Vagina (tissue), 2 donors: ENCODE results near the gene JPH4. TPM values are rescaled to one million over a fixed set of nuclear protein-coding genes. Genes with fewer than 3 reads are reported as not detected.

Source experiments
- DNase-seq, 2 donors: peaks; one replicate each; pipeline ENCODE4 v3.0.0-alpha.2; 2017; ENCODE audit errors: extremely low spot score in 2 of 2
- H3K27ac ChIP-seq: fragments of 200-600 bp; sonication (generic); one replicate; pipeline ENCODE4 v1.5.1; 2019
- H3K27me3 ChIP-seq: fragments of 200-600 bp; sonication (generic); one replicate; pipeline ENCODE4 v1.5.1; 2019
- H3K36me3 ChIP-seq, 2 donors: fragments of 200-600 bp; sonication (generic); one replicate each; pipeline ENCODE4 v1.5.1; 2017 to 2019
- H3K4me1 ChIP-seq: fragments of 200-600 bp; sonication (generic); one replicate; pipeline ENCODE4 v1.5.1; 2019
- H3K4me3 ChIP-seq, 2 donors: fragments of 200-600 bp; sonication (generic); 1 replicate in 1 of 2; 2 replicates in 1 of 2; pipeline ENCODE4 v1.5.1; 2016 to 2019
- H3K9me3 ChIP-seq: fragments of 200-600 bp; sonication (generic); one replicate; pipeline ENCODE4 v1.5.1; 2019
- POLR2A ChIP-seq, 2 donors: fragments of 450-650 bp; IDR thresholded peaks; one replicate each; pipeline ENCODE4 v1.6.1; 2017; ENCODE audit warnings: antibody characterized with exemption in 2 of 2, mild to moderate bottlenecking in 2 of 2, moderate library complexity in 2 of 2
- POLR2AphosphoS5 ChIP-seq, 2 donors: sonication (generic); formaldehyde crosslinking; IDR thresholded peaks; one replicate each; pipeline ENCODE4 v1.9.0; 2017; ENCODE audit warnings: antibody characterized with exemption in 2 of 2, mild to moderate bottlenecking in 2 of 2, low read depth in 1 of 2; ENCODE audit not compliant: insufficient read depth in 1 of 2
- intact Hi-C: fragments of 100-400 bp; cut with DNase I; formaldehyde crosslinking; loops from one replicate; pipeline ENCODE4 v1.15.1; 2023
- total RNA-seq: library from RNA; depleted of rRNA; stranded (reverse); fragments of >200 nt; gene quantifications from one replicate; pipeline ENCODE4 v1.2.3, GENCODE V29; 2016
- TF ChIP-seq, protein P1 (sequence below), 3 experiments: fragments of 450-650 bp in 2 of 3; fragments of 200-600 bp in 1 of 3; sonication (generic) in 1 of 3; IDR thresholded peaks; one replicate each; pipeline ENCODE4 v1.5.1; 2017 to 2019; ENCODE audit warnings: antibody characterized with exemption in 3 of 3, mild to moderate bottlenecking in 2 of 3, moderate library complexity in 2 of 3

The JPH4 gene
- 10.6 TPM for total RNA-seq

DNA sequence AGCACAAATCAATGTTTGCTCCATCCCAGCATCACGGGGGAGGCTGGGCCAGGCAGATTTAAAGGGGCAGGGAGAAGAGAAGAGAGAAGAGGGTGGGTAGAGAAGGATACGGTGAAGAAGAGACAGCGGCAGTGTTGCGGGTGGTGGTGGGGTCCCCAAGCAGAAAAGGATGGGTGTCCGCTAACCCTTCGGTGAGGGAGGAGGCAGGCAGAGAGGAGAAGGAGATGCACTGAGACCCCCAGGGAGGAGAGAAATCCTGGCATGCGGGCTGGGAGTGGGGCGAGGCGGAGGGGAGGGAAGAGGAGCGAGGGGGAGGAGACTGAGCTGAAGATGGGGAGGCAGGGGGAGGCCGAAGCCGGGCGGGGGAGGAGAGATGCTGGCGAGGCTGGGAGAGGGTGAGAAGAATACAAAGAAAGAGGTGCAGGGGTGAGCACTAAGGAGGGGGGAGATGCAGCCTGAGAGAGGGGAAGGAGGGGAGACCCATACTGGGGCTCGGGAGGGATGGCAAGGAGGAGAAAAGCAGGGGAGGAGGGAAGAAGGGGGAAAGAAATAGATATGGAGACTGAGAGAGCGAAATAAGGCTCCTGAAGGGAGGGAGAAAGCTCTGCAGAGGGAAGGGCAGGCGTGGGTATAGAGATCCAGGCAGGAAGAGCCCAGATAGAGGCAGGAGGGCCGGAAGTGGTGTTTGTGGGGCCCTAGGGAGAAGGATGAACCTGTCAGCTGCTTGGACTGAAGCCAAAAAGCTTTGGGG is at the start of gene JPH4:
Gene JPH4 (minus strand): TSS at position 231 of the 751 bp plus-strand sequence. CDS start 1,337 bp downstream, outside the sequence.
- H3K4me3 ChIP-seq: peak within 1 kb of the TSS; percentile 38 to 61
- peaks cover 10% of the 10 kb centered on the region for H3K27me3 ChIP-seq
- H3K9me3 ChIP-seq: no peaks in the 10 kb centered on the region
- peak within 1 kb of the TSS; percentile 25 for H3K27ac ChIP-seq
- H3K36me3 ChIP-seq: no peaks in the 10 kb centered on the region
- intact Hi-C loops: no loop called here
- DNase-seq: peak in 1 of 2 donors; percentile 75
- TF ChIP-seq POLR2AphosphoS5 (IDR thresholded peaks at IDR 0.05; ENCODE audit: insufficient read depth in 1 of 2, low read depth in 1 of 2): no peak
- TF ChIP-seq, protein P1, sequence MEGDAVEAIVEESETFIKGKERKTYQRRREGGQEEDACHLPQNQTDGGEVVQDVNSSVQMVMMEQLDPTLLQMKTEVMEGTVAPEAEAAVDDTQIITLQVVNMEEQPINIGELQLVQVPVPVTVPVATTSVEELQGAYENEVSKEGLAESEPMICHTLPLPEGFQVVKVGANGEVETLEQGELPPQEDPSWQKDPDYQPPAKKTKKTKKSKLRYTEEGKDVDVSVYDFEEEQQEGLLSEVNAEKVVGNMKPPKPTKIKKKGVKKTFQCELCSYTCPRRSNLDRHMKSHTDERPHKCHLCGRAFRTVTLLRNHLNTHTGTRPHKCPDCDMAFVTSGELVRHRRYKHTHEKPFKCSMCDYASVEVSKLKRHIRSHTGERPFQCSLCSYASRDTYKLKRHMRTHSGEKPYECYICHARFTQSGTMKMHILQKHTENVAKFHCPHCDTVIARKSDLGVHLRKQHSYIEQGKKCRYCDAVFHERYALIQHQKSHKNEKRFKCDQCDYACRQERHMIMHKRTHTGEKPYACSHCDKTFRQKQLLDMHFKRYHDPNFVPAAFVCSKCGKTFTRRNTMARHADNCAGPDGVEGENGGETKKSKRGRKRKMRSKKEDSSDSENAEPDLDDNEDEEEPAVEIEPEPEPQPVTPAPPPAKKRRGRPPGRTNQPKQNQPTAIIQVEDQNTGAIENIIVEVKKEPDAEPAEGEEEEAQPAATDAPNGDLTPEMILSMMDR (IDR thresholded peaks at IDR 0.05): no peak
- TF ChIP-seq POLR2A (IDR thresholded peaks at IDR 0.05): no peak
- H3K4me1 ChIP-seq: peaks cover 23% of the 10 kb centered on the region

DNA sequence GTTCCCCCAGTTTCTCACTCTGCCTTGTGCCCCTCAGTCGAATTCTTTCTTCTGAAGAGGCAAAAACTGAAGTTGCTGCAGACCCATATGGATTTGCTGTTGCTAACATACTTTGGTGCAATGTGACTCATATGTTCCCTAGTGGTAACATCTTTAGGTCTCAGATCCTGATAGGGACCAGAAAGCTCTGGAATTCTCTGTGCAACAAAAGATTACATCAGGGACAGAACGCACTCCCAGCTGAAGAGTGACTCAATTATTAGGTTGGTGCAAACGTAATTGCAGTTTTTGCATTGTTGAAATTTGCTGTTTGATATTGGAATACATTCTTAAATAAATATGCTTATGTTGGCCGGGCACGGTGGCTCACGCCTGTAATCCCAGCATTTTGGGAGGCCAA is 49.4 kb upstream of the JPH4 start:
- peaks cover 14% of the 10 kb centered on the region for H3K4me1 ChIP-seq
- no peaks in the 10 kb centered on the region for H3K9me3 ChIP-seq
- H3K4me3 ChIP-seq: no peak overlapping the region
- no peaks in the 10 kb centered on the region for H3K36me3 ChIP-seq
- no peak overlapping the region for H3K27ac ChIP-seq
- no peaks in the 10 kb centered on the region for H3K27me3 ChIP-seq
- intact Hi-C loops: no loop called here
- DNase-seq: no peak
- TF ChIP-seq POLR2A (IDR thresholded peaks at IDR 0.05) (no peak), POLR2AphosphoS5 (IDR thresholded peaks at IDR 0.05; ENCODE audit: insufficient read depth in 1 of 2, low read depth in 1 of 2) (no peak)

DNA sequence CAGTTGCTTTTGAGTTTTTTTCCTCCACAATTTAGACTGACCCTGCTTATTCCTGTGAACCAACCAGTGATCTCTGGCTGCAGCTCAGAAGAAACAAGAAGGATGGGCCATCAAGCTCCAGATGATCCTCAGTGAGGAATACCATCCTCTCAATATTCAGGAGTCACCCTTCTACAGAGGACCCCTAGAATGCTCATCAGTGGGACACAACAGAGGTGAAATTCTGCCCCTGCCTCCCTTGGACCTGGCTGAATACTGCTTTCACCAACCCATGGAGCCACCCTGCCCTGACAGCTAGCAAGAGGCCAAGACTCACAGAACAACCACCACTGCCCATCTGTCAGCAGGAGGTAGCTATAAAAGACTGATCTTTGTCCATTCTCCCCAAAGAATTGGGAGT is 48.4 kb upstream of the JPH4 start:
- no peaks in the 10 kb centered on the region for H3K27me3 ChIP-seq
- intact Hi-C loops: no loop called here
- no peaks in the 10 kb centered on the region for H3K36me3 ChIP-seq
- no peak overlapping the region for H3K27ac ChIP-seq
- H3K4me1 ChIP-seq: peaks cover 8% of the 10 kb centered on the region
- TF ChIP-seq POLR2A (IDR thresholded peaks at IDR 0.05) (no peak), POLR2AphosphoS5 (IDR thresholded peaks at IDR 0.05; ENCODE audit: insufficient read depth in 1 of 2, low read depth in 1 of 2) (no peak)
- TF ChIP-seq, protein P1 (IDR thresholded peaks at IDR 0.05): no peak
- no peak overlapping the region for H3K4me3 ChIP-seq
- DNase-seq: peak; percentile 58 to 67
- no peaks in the 10 kb centered on the region for H3K9me3 ChIP-seq

DNA sequence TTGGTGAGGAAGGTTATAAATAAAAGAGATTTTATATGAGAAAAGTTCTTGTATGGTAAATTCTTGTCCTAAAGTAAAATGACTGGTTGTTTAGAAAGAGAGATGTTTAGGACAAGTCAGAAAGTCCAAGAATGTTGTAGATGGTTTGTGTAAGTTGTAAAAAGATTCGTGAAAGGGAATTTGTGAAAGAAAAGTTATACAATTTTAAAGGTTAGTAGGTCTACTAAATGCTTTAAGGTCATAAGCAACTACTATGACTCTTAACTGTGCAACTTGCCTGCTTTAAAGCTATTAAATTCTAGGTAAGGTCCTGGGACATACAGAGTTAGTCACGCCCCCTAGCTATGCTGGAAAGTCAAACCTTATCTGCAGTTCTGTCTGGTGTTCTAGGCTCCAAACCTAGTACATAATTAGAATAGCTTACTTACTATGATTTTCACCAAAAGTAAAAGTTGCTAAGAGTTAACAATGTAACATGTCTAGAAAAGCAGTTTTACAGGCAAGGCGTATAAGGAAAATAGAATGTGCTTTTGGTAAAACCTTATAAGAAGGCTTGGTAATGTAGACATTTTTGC is 46.3 kb upstream of the JPH4 start:
- H3K27ac ChIP-seq: no peak overlapping the region
- no peak for TF ChIP-seq POLR2A (IDR thresholded peaks at IDR 0.05)
- TF ChIP-seq, protein P1 (IDR thresholded peaks at IDR 0.05): no peak
- TF ChIP-seq POLR2AphosphoS5 (IDR thresholded peaks at IDR 0.05; ENCODE audit: insufficient read depth in 1 of 2, low read depth in 1 of 2): no peak
- H3K9me3 ChIP-seq: no peaks in the 10 kb centered on the region
- no peaks in the 10 kb centered on the region for H3K27me3 ChIP-seq
- no peaks in the 10 kb centered on the region for H3K4me1 ChIP-seq
- intact Hi-C loops: no loop called here
- H3K4me3 ChIP-seq: no peak overlapping the region
- no peak for DNase-seq
- no peaks in the 10 kb centered on the region for H3K36me3 ChIP-seq

DNA sequence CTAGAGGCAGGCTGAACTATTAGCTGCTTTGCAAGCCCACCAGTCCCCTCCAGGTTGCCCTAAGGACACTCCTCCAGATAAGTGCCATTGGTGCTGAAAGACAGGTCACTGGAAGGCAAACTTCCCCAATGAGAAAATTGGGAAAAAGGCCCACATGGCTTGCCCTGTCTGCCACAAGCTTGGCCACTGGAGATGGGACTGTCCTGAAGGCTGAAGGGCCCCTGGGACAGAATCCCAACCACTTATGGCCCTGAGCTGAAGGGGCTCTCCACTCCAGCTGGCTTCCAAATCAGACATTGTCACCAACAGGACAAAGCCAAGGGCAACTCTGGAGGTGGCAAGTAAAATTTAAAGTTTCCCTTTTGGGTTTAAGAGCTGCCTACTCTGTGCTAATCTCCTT is 45.4 kb upstream of the JPH4 start:
- peak; percentile 22 to 72 for DNase-seq
- intact Hi-C loops: no loop called here

More for the DNA sequence above, 45.4 kb upstream of the JPH4 start:
- Histone ChIP-seq H3K27me3 (no peaks in the 10 kb centered on the region), H3K27ac (no peak overlapping the region), H3K9me3 (no peaks in the 10 kb centered on the region), H3K4me3 (no peak overlapping the region), H3K36me3 (no peaks in the 10 kb centered on the region), H3K4me1 (no peaks in the 10 kb centered on the region)
- TF ChIP-seq, protein P1 (IDR thresholded peaks at IDR 0.05): no peak
- TF ChIP-seq POLR2A (IDR thresholded peaks at IDR 0.05) (no peak), POLR2AphosphoS5 (IDR thresholded peaks at IDR 0.05; ENCODE audit: insufficient read depth in 1 of 2, low read depth in 1 of 2) (no peak)
